ENCODE measurements around the gene NUDT6. TPM values are rescaled to one million over a fixed set of nuclear protein-coding genes. Genes with fewer than 3 reads are reported as not detected.
"Not testable (repeated sequence)": the region's sequence is repeated elsewhere in the genome, so short reads cannot be mapped to it uniquely, and the experiment has no call there.

Gene NUDT6
- total RNA-seq, 4 donors from 2014 or later = 6.3 to 24.8 (median 13.9) TPM

DNA sequence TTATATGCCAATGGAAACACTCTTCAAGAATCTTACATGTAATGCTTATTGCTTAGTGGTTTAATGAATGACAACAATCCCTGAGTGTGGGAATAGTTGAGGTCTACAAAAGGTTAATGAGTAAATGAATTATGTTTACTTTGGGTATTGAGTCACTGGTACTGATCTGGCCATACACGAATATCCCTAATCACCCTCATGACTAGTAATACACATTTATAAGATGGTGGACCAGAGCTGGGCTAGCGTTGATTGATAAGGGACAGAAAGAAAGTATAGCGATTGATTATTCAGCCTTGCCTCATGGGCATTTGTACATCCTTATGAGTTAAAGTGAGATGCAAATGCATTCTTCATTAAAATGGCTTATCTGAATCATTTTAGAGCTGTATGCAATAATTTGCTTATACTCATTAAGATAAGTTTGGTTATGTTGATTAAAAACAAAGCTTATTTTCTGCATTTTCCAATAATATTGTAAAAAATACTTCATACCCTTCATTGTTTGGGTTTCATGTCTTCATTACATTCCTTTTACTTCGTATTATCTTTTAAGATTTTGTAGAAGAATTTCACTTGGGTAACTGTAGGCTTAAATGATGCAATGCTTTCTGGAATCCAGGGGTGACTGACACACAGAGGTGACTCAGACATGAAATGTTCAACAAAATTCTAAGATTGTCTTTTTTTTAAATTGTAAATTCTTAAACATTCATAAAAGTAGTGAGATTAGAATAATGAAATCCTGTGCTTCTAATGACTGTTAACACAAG lies 48.4 kb downstream of the NUDT6 start:
- H3K4me3 ChIP-seq (replicated peaks in 1 of 3) = no peak overlapping the region
- no peaks in the 10 kb centered on the region for H3K27me3 ChIP-seq
- no peaks in the 10 kb centered on the region for H3K4me1 ChIP-seq
- no peaks in the 10 kb centered on the region for H3K9me3 ChIP-seq
- H3K36me3 ChIP-seq = no peaks in the 10 kb centered on the region
- intact Hi-C loops (cut with DNase I) = no loop called here
- no peak overlapping the region for H3K27ac ChIP-seq
- TF ChIP-seq POLR2A (IDR thresholded peaks at IDR 0.05) (no peak), CTCF (IDR thresholded peaks at IDR 0.05) (no peak)
- WGBS, 2 donors = 84 to 92% methylated on average over 4 of the region's 4 CpGs
- DNase-seq = no peak

GRCh38 chr4:122873146-122873545 lies 49.3 kb downstream of the NUDT6 start:
- intact Hi-C loops (cut with DNase I) = no loop called here
- WGBS, 2 donors = 79 to 90% methylated on average over 1 of the region's 1 CpG
- H3K4me3 ChIP-seq (replicated peaks in 1 of 3) = no peak overlapping the region
- DNase-seq = no peak
- H3K36me3 ChIP-seq = no peaks in the 10 kb centered on the region
- H3K4me1 ChIP-seq = no peaks in the 10 kb centered on the region
- no peaks in the 10 kb centered on the region for H3K9me3 ChIP-seq
- no peaks in the 10 kb centered on the region for H3K27me3 ChIP-seq
- TF ChIP-seq POLR2A (IDR thresholded peaks at IDR 0.05) (no peak), CTCF (IDR thresholded peaks at IDR 0.05) (no peak)
- H3K27ac ChIP-seq = no peak overlapping the region

- WGBS, 2 donors = 96 to 97% methylated on average over 3 of the region's 3 CpGs
- DNase-seq; H3K4me3 ChIP-seq (replicated peaks in 1 of 3); intact Hi-C loops (cut with DNase I); H3K9me3 ChIP-seq; H3K36me3 ChIP-seq; H3K4me1 ChIP-seq; H3K27me3 ChIP-seq; H3K27ac ChIP-seq: not testable (repeated sequence)
Observed at GRCh38 chr4:122868235-122868634, 54.2 kb downstream of the NUDT6 start.

DNA sequence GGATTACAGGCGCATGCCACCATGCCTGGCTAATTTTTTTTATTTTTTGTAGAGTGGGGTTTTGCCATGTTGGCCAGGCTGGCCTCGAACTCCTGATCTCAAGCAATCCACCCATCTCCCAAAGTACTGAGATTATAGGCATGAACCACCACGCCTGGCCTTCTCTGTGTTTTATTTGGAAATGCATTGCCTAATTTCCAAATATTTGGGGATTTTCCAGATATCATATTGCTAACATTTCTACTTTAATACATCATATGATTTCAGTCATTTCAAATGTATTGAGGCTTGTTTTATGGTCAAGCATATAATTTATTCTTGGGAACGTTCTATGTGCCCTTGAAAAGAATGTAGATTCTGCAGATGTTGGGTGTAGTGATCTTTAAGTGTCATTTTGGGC lies 57.0 kb downstream of the NUDT6 start:
- no peak overlapping the region for H3K27ac ChIP-seq
- no peak overlapping the region for H3K4me3 ChIP-seq (replicated peaks in 1 of 3)
- TF ChIP-seq POLR2A (IDR thresholded peaks at IDR 0.05) = no peak
- TF ChIP-seq CTCF (IDR thresholded peaks at IDR 0.05) = no peak
- no peak for DNase-seq
- H3K36me3 ChIP-seq = no peaks in the 10 kb centered on the region
- WGBS, 2 donors = 87 to 93% methylated on average over 4 of the region's 4 CpGs
- no peaks in the 10 kb centered on the region for H3K9me3 ChIP-seq
- H3K4me1 ChIP-seq = no peaks in the 10 kb centered on the region
- intact Hi-C loops (cut with DNase I) = no loop called here
- no peaks in the 10 kb centered on the region for H3K27me3 ChIP-seq

- no peaks in the 10 kb centered on the region for H3K27me3 ChIP-seq
- H3K9me3 ChIP-seq = no peaks in the 10 kb centered on the region
- DNase-seq = no peak
- no peaks in the 10 kb centered on the region for H3K4me1 ChIP-seq
- TF ChIP-seq POLR2A (IDR thresholded peaks at IDR 0.05) = no peak
- no peak for TF ChIP-seq CTCF (IDR thresholded peaks at IDR 0.05)
- H3K36me3 ChIP-seq = no peaks in the 10 kb centered on the region
- no peak overlapping the region for H3K27ac ChIP-seq
- WGBS, 2 donors = 75 to 84% methylated on average over 1 of the region's 1 CpG
- no peak overlapping the region for H3K4me3 ChIP-seq (replicated peaks in 1 of 3)
- intact Hi-C loops (cut with DNase I) = no loop called here
Observed at GRCh38 chr4:122863639-122864038, 58.8 kb downstream of the NUDT6 start.

Measured in thyroid gland (tissue), 4 donors.